Hematopoietic multipotent progenitor cell (in vitro differentiated cells): Measurements from ENCODE around the gene LRIT3. TPM values are rescaled to one million over a fixed set of nuclear protein-coding genes. Genes with fewer than 3 reads are reported as not detected.
A peak's percentile ranks its signal among the peaks of the same experiment; 100 is the strongest.

ENCODE experiments used
- DNase-seq, 3 donors: peaks; one replicate each; pipeline ENCODE4 v3.0.0-alpha.2; 2011 to 2015; ENCODE audit warnings: low read depth in 2 of 3, low spot score in 2 of 3
- total RNA-seq: library from RNA; depleted of rRNA; stranded (reverse); fragments of >200 nt; gene quantifications from one replicate; pipeline ENCODE4 v1.2.3, GENCODE V29; 2012

LRIT3 gene, protein sequence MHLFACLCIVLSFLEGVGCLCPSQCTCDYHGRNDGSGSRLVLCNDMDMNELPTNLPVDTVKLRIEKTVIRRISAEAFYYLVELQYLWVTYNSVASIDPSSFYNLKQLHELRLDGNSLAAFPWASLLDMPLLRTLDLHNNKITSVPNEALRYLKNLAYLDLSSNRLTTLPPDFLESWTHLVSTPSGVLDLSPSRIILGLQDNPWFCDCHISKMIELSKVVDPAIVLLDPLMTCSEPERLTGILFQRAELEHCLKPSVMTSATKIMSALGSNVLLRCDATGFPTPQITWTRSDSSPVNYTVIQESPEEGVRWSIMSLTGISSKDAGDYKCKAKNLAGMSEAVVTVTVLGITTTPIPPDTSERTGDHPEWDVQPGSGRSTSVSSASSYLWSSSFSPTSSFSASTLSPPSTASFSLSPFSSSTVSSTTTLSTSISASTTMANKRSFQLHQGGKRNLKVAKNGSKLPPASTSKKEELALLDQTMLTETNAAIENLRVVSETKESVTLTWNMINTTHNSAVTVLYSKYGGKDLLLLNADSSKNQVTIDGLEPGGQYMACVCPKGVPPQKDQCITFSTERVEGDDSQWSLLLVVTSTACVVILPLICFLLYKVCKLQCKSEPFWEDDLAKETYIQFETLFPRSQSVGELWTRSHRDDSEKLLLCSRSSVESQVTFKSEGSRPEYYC
- total RNA-seq, result under 0.01 TPM

DNA sequence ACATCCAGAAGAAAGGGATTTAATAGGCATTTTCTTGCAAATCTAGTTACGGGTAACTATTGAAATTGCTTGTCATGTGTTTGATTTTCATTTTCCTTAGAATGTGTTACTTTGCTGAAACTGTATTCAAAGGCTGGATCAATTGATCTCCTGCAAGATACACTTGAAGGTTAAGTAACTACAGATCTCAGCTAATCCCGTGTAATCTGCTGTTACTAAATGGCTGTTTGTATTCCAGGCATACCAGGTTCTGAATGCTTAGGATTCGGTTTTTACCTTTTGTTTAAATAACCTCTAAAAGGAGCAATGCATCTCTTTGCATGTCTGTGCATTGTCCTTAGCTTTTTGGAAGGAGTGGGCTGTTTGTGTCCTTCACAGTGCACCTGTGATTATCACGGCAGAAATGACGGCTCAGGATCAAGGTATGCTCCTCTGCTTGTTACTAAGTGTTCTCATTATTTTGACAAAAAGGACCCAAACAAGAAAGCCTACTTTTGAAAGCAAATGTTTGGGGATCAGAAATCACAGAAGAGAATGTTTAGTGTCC is at the start of gene LRIT3:
Gene LRIT3, plus strand, starts transcription at position 212 of the 547 bp plus-strand sequence. Its CDS starts 95 bp downstream, at position 307.
- DNase-seq, result no peak

DNA sequence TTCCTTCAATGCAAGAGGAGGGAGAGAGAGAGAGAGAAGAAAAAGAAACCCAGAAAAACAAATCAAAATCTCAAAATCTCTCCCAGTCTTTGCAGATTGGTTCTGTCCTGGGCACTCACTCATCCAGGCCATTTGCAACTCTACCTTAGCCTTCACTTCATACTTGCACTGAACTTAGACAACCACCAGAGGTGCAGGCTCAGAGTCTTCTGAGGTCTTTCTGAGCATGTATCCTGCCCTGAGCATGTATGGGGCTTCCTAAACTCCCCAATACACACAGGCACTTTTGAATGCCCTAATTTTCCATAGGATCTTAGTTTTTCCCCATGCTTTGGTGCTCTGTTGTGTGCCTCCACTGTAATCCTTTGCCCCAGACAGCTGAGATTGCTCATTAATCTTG is 49.0 kb upstream of the LRIT3 start:
- no peak for DNase-seq

DNA sequence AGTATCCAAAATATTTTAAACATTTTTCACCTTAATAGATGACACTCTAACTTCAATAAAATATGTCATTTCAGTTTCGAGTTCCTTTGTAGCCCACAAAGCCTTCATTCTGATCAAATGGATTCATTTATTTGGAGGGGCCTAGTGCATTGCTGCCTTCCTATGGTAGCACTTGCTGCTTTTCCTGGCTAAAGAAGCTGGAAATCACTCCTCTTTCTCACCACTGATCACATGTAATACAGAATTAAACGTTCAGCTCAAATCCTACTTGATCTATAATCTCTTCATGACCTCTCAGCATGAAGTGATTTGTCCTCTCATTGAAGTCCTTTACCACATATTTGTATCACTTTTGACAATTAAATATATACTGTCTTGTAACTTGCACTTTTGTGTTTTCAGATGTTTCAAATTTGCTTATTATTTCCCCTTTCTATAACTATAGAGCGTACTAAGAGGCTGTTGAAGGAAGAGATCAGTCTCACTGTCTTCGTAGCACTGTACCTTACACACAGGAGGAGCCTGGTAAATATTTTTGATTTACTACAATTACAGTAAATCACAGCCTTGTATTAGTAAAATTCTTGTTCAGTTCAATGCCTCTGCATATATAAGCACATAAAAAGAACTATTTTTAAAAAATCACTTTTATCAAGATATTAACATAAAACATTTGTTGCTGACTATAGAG is 46.7 kb upstream of the LRIT3 start:
- no peak for DNase-seq

DNA sequence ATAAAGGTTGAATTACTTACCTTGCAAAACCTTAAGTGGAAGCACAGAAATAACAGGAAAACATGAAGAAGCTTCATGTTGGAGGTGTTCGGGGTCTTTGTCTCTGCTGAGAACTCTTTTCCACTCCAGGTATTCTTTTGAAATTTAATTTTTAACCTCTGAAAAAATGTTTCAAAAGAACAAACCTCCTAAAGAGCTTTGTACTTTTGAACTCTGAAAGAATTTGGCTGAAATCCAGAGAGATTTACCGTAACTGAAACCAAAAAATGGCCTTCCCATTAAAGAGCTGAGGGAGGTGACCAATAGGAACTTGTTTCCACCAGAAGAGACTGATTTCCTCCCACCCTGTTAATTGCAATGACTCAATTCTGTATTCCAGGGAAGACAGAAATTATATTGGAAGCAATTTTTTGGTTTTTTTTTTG is 46.0 kb upstream of the LRIT3 start, which contains the start of gene CFI:
Gene CFI, minus strand, starts transcription at position 105 of the 425 bp plus-strand sequence. Its CDS starts 28 bp downstream, at position 77.
- DNase-seq, result peak in 1 of 3 donors; percentile 44

DNA sequence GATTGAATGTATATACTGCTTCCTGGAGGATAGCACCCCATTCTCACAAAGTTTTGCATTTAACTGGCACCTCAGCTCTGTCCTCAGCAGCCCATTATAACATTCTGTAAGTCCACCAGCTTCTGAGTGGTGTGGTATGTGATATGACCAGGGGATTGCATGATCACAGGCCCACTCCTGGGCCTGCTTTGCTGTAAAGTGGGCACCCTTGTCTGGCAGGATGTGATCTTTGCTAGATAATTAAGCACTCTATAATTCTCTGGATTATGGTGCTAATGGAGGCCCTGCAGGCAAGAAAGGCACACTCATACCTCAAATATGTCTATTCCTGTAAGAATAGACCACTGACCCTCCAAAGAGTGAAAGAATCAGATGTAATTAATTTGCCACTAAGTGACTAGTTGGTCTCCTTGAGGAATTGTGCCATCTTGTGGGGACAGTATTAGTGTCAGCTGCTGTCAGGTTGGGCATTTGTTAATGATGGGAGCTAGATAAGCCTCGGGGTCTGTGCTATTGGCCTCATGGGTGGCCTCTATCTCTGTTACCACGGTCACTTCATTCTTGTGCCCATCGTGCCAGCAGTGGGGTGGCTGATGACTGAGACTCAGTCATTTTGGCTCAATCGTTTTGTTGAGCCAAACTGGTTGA is 43.9 kb upstream of the LRIT3 start:
- DNase-seq, result peak in 2 of 3 donors; percentile 53 to 71

DNA sequence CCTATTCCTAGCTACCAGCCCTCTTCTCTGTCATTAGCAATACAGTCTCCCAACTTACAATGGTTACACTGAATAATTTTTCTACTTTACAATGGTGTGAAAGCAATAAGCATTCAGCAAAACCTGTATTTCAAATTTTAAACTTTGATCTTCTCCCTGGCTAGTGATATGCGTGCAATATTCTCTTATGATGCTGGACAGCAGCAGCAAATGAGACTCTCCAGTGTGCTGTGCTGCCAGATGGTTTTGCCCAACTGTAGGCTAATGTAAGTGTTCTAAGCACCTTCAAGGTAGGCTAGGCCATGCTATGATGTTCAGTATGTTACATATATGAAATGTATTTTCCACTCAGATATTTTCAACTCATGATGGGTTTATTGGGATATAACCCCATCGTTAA is 38.3 kb upstream of the LRIT3 start:
- DNase-seq, result no peak

DNA sequence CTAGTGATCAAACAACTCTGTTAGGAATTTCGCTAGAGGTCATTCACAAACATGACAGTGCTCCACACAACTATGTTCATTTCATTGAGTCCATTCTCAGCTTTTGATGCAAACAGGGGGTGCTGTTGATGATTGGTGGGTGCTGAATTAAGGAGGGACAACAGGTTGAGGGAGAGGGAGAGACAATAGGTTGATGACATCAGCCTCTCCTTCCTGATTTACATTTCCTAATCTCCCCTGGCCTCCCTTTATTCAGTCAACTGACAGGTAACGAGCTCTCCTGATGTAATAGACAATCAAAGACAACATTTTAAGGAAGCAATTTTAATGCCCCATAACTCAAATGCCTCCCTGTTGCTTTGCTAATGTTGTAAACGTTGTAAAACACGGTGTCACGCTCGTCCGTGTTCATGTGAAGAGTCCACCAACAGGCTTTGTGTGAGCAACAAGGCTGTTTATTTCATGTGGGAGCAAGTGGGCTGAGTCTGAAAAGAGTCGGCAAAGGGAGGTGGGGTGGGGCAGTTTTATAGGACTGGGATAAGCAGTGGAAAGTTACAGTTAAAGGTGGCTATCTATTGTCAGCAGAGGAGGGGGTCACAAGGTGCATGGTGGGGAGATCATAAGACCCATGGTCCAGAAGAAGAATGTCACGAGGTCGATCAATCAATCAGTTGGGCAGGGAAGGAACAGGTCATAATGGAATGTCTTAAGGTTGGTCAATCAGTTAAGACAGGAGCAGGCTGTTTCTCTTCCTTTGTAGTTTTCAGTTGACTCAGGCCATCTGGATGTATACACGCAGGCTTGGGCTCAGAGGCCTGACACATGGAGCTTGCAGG is 37.1 kb upstream of the LRIT3 start:
- no peak for DNase-seq

DNA sequence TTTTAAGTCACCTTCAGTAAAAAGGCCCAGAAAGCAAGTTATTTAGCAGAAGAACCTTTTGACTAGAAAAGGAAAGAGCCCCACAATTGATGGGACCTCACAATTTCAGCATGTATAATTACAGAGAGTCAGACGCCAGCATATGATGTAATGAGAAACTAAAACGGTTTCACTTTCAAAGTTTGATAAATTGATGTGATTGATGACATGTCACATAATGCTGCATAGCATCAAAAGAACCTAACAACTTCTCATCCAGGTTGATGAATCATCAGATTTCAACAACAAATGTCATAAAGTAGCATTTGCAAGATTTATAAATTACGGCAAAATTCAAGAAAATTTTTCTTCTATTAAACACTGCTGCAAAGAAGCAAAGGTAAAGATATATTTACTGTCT is 36.2 kb upstream of the LRIT3 start:
- peak in 1 of 3 donors; percentile 9 for DNase-seq

DNA sequence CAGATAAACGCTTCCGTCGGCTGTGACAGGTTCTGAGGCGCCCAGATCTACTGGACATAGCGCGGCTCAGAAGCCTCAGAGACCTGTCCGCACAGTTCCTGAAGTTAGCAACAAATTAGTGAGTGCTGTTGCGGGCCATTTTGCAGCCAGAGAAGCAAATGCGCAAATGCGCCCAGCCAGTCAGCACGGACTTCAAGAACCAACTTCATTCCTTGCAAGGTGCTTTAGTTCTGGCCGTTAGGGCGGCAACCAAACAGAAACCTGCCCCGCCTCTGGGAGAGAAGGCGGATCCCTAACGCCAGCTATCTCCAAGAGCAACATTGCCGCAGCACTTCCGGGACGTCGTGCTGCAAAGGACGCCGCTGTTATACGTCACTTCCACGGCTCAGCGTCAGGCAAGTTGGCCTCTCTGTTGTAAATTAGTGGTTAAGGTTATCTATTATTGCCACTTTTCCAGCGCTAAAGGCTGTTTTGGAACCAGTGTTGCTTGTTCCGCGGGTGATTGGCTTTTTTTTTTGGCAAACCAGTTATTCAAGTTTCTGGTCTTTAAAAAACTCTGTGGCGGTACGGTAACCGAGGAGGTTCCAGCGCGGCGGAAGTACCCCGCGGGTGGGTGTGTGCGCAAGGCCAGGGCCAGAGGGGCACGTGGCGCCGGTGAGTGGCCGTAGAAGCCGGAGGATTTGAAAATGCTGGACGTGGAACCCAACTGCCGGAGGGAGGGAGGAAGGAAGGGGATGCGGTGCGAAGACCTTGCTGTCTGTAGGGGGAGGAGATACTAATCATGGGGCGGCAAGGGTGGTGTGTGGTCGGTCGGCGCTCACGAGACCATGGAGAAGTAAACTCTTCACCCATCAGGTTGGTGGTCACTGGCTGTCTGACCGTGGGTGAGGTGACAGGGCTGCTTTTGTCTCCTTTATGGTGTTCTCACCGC is 32.5 kb upstream of the LRIT3 start, which contains the start of gene GAR1:
Gene GAR1, plus strand, starts transcription at position 612 of the 931 bp plus-strand sequence. CDS start 403 bp downstream, outside the sequence.
- DNase-seq, result peak; percentile 67 to 96 (median 94)

DNA sequence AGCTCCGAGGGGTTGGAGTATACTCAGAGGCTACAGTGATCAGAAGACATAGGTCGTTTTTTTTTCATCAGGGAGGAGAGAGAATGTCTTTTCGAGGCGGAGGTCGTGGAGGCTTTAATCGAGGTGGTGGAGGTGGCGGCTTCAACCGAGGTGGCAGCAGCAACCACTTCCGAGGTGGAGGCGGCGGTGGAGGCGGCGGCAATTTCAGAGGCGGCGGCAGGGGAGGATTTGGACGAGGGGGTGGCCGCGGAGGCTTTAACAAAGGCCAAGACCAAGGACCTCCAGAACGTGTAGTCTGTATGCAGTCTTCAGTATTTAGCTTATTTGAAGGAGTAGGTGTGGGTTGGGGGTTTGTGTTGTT is 31.8 kb upstream of the LRIT3 start:
- DNase-seq, result no peak

DNA sequence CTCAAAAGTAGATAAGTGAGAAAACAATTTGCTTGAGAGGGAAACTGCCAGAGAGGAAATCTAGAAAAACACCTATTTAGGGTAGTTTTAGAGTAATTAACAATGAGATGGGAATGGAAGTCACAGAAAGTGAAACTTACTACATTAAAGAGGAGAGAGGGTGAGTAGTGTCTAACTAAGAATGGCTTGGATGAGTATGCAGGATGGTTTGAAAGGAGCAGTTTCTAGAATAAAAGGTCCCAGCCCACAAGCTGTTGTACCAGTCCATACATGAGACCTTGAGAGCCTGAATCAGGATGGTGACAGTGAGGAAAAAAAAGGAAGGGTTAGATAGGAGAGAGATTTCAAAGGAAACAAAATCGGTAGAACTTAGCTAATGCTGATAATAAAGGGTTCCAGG is 31.0 kb upstream of the LRIT3 start:
- no peak for DNase-seq

DNA sequence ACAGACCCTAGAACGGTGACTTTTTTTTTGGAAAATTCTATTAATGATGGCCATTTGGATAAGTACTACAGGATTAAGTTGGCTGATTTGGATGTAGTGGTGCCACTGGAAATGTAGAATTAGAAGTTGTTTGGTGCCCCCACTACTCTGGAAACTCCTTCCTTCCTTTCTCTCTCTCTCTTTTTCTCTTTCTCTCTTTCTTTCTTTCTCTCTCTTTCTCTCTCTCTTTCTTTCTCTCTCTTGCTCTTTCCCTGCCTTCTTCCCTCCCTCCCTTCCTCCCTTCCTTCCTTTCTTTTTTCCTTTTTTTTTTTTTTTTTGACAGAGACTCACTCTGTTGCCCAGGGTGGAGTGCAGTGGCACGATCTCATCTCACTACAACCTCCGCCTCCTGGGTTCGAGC is 29.6 kb upstream of the LRIT3 start:
- no peak for DNase-seq

DNA sequence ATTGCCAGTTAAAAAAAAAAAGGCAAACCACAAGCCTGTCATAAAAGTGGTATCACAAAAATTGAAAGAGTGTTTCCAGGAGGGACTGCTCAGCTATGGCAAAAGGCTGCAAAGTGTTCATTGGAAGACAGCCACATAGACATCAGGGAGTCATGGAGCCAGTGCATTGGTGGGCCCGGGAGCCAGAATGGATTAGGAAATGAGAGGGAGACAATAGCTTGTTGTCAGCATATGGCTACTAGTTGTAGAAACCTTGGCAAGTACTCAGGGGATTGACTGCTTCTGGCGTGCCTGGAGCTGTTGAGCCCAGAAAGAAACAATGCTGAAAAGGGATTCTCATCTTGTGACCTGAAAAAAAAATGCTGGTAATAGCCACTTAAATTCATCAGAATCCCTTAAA is 27.3 kb upstream of the LRIT3 start:
- no peak for DNase-seq

DNA sequence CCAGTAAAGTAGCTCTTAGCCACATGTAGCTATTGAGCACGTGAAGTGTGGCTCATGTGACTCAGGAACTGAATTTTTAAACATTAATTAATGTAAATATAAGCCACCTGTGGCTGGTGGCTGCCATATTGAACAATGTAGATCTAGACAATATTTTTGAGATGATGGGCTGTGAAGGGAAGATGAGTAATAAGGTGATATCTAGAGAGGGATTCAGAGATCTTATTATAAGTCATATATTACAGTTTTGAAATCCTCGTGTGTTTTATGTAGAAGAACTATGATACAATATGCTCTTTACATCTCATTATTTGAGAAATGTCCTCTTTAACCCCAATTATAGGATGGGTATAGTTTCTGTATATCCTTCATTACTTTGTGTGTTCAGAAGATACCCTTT is 26.7 kb upstream of the LRIT3 start:
- no peak for DNase-seq

DNA sequence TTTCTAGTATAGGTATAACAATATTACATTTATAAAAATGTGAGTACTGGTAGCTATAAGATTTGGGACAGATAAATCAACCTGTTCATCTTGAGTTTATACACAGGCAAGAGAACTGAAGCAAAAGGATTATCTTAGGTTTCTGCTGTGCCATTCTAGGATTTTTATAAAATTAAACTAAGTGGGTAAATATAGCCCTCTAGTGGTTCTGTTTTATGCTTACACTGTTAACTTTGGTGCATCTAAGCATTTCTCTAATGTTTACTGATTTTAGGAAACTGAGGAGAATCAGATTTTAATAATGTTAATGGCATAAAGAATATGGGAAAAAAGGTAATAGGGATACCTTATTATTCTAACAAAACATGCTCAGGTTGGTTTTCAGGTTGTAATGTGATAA is 21.2 kb upstream of the LRIT3 start:
- peak in 2 of 3 donors; percentile 18 to 59 for DNase-seq

DNA sequence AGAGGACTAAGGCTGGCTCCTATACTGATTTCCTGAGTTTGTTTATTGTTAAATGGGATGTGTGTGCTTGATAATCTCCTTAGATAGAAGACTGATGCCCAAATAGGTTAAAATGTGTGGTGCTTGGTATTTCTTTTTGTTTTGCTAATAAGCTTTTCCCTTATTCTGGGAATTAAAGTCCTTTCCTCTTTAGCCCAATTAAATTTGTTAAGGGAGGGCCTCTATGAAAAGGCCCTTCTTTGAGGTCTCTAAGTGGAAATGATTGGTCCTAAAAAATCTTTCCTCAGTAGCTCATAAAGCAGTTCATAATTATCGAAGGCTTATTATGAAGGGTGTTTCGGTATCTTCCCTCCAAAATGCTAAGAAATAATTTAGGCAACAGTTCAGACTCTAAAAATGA is 20.2 kb upstream of the LRIT3 start, which contains the start of gene RRH:
Gene RRH, plus strand, starts transcription at position 301 of the 400 bp plus-strand sequence. Its CDS starts 56 bp downstream, at position 357.
- DNase-seq, result no peak

DNA sequence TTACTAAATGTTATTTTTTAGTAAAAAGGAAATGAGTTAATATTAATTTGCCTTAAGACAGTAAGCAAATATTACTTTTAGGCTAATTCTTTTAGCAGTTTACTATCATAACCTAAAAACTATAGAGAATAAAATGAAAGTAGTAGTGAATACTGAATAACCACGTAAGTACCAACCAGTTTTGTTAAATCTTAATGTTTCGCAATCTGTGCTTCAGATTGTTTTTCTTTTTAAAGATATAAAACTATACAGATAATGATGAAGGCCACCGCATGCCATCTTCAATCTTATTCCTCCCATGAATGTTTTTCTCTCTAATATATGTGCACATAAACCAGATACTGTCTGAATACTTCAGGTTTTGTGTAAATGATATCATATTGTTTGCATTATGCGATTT is 14.2 kb upstream of the LRIT3 start:
- no peak for DNase-seq

DNA sequence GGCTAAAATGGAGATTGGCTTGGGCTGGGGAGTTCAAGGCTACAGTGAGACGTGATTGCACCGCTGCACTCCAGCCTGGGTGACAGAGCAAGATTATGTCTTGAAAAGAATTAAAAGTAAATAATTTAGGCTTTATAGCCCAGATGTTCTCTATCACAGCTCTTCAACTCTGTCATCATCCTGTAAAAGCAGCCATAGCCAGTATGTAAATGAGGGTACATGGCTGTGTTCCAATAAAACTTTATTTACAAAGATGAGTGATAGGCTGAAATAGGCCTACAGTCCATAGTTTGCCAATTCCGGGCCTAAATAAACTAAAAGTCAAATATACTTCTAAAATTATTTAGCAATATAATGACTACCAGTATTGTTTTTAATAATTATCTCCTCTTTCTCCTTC is 10.9 kb upstream of the LRIT3 start:
- DNase-seq, result no peak
